K562 (cell line): ENCODE measurements around the gene ZNF672. TPM values are rescaled to one million over a fixed set of nuclear protein-coding genes. Genes with fewer than 3 reads are reported as not detected.

Source experiments
- HDAC3 ChIP-seq: fragments of 450-650 bp; IDR thresholded peaks from 2 replicates; pipeline ENCODE4 v1.6.1; 2018; ENCODE audit warnings: borderline replicate concordance, mild to moderate bottlenecking, moderate library complexity; ENCODE audit not compliant: partially characterized antibody
- JUN ChIP-seq, 2 experiments: sonication (generic) in 1 of 2; formaldehyde crosslinking in 1 of 2; IDR thresholded peaks; 2 replicates each; pipeline versions ENCODE4 v1.6.1 to v1.8.0; 2012 to 2022; ENCODE audit warnings: borderline replicate concordance in 2 of 2, mild to moderate bottlenecking in 2 of 2, improper control_type of control experiment in 1 of 2, low read depth in 1 of 2, low read length in 1 of 2, missing genetic modification reagents in 1 of 2
- JUND ChIP-seq, 2 experiments: IDR thresholded peaks; 2 replicates in 1 of 2; 3 replicates in 1 of 2; pipeline ENCODE4 v1.6.1; 2011; ENCODE audit warnings: borderline replicate concordance in 2 of 2, low read depth in 2 of 2, low read length in 2 of 2, improper control_type of control experiment in 1 of 2, missing biosample characterization in 1 of 2, missing genetic modification characterization in 1 of 2, missing genetic modification reagents in 1 of 2
- MTA2 ChIP-seq: fragments of 450-650 bp; IDR thresholded peaks from 2 replicates; pipeline ENCODE4 v1.6.1; 2016; ENCODE audit warnings: low read depth
- PCBP1 ChIP-seq: fragments of 200-400 bp; formaldehyde crosslinking; IDR thresholded peaks from 2 replicates; pipeline ENCODE4 v1.6.1; 2018; ENCODE audit warnings: mild to moderate bottlenecking, low read depth, low read length; ENCODE audit not compliant: poor library complexity, severe bottlenecking
- RBM34 ChIP-seq: fragments of 200-400 bp; formaldehyde crosslinking; IDR thresholded peaks from 2 replicates; pipeline ENCODE4 v1.6.1; 2018; ENCODE audit warnings: low read length, borderline replicate concordance; ENCODE audit not compliant: insufficient read depth
- SMARCA4 ChIP-seq: fragments of 450-650 bp; IDR thresholded peaks from 2 replicates; pipeline ENCODE4 v1.6.1; 2016
- WHSC1 ChIP-seq: IDR thresholded peaks from one replicate; pipeline ENCODE4 v1.6.1; 2012; ENCODE audit warnings: low read length, control low read depth, inconsistent platforms
- ZNF263 ChIP-seq: sonication (generic); formaldehyde crosslinking; IDR thresholded peaks from 2 replicates; pipeline ENCODE4 v1.8.0; 2022; ENCODE audit warnings: mild to moderate bottlenecking, missing genetic modification reagents, borderline replicate concordance
- polyA plus RNA-seq, 8 experiments: library from polyadenylated mRNA; depleted of rRNA in 4 of 8; stranded (reverse) in 5 of 8; unstranded in 3 of 8; fragments of >200 nt; fragmentation: Nextera tagmentation in 2 of 8; fragmentation: Illumina TruSeq in 1 of 8; extraction: Ambion mirVana in 2 of 8; extraction: Trizol in 1 of 8; gene quantifications; 2 replicates each; pipeline versions ENCODE4 v1.2.1 to v1.2.3, GENCODE V29; 2011 to 2014; ENCODE audit warnings: inconsistent platforms in 1 of 8, missing spikeins in 1 of 8
- total RNA-seq, 7 experiments: library from RNA; depleted of rRNA in 6 of 7; stranded (reverse); fragments of >200 nt in 6 of 7; fragmentation: Illumina TruSeq in 2 of 7; extraction: Trizol in 2 of 7; gene quantifications; 2 replicates each; pipeline versions ENCODE4 v1.2.1 to v1.2.3, GENCODE V29; 2011 to 2021; ENCODE audit warnings: low replicate concordance in 1 of 7
- TF ChIP-seq, protein P1 (sequence below): fragments of 450-650 bp; formaldehyde crosslinking; IDR thresholded peaks from 2 replicates; pipeline ENCODE4 v1.4.0; 2022; ENCODE audit warnings: missing genetic modification characterization
- TF ChIP-seq, protein P2 (sequence below): fragments of 250-450 bp; sonication (Bioruptor Pico); IDR thresholded peaks from 2 replicates; pipeline ENCODE4 v1.4.0; 2020; ENCODE audit warnings: mild to moderate bottlenecking, moderate library complexity
- TF ChIP-seq, protein P3 (sequence below), 2 experiments: fragments of 450-650 bp in 1 of 2; sonication (generic) in 1 of 2; formaldehyde crosslinking in 1 of 2; IDR thresholded peaks; 2 replicates each; pipeline versions ENCODE4 v1.7.1 to v1.9.0; 2016 to 2022; ENCODE audit warnings: inconsistent platforms in 1 of 2, mild to moderate bottlenecking in 1 of 2, missing genetic modification reagents in 1 of 2

The ZNF672 gene
- total and polyA plus RNA-seq, 9 of the 15 experiments (the other 6 are each of a cell fraction or from before 2014, with no cell fraction given), result 1.9 to 57.9 (median 24.1) TPM

GRCh38 chr1:248837781-248838356, at the start of gene ZNF672 (continued):
- TF ChIP-seq, protein P1, sequence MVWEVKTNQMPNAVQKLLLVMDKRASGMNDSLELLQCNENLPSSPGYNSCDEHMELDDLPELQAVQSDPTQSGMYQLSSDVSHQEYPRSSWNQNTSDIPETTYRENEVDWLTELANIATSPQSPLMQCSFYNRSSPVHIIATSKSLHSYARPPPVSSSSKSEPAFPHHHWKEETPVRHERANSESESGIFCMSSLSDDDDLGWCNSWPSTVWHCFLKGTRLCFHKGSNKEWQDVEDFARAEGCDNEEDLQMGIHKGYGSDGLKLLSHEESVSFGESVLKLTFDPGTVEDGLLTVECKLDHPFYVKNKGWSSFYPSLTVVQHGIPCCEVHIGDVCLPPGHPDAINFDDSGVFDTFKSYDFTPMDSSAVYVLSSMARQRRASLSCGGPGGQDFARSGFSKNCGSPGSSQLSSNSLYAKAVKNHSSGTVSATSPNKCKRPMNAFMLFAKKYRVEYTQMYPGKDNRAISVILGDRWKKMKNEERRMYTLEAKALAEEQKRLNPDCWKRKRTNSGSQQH (CRISPR knock-in tag), result no peak
- TF ChIP-seq PCBP1, result no peak
- no peak for TF ChIP-seq ZNF263 (CRISPR knock-in tag)
- no peak for TF ChIP-seq MTA2
- TF ChIP-seq JUN (IDR thresholded peaks at IDR 0.05; ENCODE audit: borderline replicate concordance, low read depth, low read length), result no peak
- TF ChIP-seq JUN (CRISPR knock-in tag; IDR thresholded peaks at IDR 0.05; ENCODE audit: borderline replicate concordance), result no peak
- TF ChIP-seq WHSC1, result no peak
- TF ChIP-seq SMARCA4, result no peak
- TF ChIP-seq, protein P2, sequence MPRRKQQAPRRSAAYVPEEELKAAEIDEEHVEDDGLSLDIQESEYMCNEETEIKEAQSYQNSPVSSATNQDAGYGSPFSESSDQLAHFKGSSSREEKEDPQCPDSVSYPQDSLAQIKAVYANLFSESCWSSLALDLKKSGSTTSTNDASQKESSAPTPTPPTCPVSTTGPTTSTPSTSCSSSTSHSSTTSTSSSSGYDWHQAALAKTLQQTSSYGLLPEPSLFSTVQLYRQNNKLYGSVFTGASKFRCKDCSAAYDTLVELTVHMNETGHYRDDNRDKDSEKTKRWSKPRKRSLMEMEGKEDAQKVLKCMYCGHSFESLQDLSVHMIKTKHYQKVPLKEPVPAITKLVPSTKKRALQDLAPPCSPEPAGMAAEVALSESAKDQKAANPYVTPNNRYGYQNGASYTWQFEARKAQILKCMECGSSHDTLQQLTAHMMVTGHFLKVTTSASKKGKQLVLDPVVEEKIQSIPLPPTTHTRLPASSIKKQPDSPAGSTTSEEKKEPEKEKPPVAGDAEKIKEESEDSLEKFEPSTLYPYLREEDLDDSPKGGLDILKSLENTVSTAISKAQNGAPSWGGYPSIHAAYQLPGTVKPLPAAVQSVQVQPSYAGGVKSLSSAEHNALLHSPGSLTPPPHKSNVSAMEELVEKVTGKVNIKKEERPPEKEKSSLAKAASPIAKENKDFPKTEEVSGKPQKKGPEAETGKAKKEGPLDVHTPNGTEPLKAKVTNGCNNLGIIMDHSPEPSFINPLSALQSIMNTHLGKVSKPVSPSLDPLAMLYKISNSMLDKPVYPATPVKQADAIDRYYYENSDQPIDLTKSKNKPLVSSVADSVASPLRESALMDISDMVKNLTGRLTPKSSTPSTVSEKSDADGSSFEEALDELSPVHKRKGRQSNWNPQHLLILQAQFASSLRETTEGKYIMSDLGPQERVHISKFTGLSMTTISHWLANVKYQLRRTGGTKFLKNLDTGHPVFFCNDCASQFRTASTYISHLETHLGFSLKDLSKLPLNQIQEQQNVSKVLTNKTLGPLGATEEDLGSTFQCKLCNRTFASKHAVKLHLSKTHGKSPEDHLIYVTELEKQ (CRISPR knock-in tag), result no peak
- no peak for TF ChIP-seq RBM34
- TF ChIP-seq JUND (IDR thresholded peaks at IDR 0.05; ENCODE audit: borderline replicate concordance, low read depth, low read length), result peak; percentile 50
- no peak for TF ChIP-seq JUND (tag; IDR thresholded peaks at IDR 0.05; ENCODE audit: borderline replicate concordance, low read depth, low read length)
- TF ChIP-seq, protein P3, sequence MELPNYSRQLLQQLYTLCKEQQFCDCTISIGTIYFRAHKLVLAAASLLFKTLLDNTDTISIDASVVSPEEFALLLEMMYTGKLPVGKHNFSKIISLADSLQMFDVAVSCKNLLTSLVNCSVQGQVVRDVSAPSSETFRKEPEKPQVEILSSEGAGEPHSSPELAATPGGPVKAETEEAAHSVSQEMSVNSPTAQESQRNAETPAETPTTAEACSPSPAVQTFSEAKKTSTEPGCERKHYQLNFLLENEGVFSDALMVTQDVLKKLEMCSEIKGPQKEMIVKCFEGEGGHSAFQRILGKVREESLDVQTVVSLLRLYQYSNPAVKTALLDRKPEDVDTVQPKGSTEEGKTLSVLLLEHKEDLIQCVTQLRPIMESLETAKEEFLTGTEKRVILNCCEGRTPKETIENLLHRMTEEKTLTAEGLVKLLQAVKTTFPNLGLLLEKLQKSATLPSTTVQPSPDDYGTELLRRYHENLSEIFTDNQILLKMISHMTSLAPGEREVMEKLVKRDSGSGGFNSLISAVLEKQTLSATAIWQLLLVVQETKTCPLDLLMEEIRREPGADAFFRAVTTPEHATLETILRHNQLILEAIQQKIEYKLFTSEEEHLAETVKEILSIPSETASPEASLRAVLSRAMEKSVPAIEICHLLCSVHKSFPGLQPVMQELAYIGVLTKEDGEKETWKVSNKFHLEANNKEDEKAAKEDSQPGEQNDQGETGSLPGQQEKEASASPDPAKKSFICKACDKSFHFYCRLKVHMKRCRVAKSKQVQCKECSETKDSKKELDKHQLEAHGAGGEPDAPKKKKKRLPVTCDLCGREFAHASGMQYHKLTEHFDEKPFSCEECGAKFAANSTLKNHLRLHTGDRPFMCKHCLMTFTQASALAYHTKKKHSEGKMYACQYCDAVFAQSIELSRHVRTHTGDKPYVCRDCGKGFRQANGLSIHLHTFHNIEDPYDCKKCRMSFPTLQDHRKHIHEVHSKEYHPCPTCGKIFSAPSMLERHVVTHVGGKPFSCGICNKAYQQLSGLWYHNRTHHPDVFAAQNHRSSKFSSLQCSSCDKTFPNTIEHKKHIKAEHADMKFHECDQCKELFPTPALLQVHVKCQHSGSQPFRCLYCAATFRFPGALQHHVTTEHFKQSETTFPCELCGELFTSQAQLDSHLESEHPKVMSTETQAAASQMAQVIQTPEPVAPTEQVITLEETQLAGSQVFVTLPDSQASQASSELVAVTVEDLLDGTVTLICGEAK (IDR thresholded peaks at IDR 0.05), result peak; percentile 50
- TF ChIP-seq, protein P3 (CRISPR knock-in tag; IDR thresholded peaks at IDR 0.05), result no peak
- no peak for TF ChIP-seq HDAC3
